Neural cell (in vitro differentiated cells): Measurements from ENCODE around the gene RYR1. TPM values are rescaled to one million over a fixed set of nuclear protein-coding genes. Genes with fewer than 3 reads are reported as not detected.
A peak's percentile ranks its signal among the peaks of the same experiment; 100 is the strongest.

Experiments used
- H2AFZ ChIP-seq: fragments of 200-600, 300-800 bp; sonication (generic), shearing (Covaris generic); 2 replicates; pipeline ENCODE4 v1.6.0; 2014; ENCODE audit warnings: low read depth, mild to moderate bottlenecking, antibody characterized with exemption, low read length, moderate library complexity
- H3F3A ChIP-seq: fragments of 200-600 bp; shearing (Covaris generic); 2 replicates; pipeline ENCODE4 v1.6.1; 2016; ENCODE audit warnings: mild to moderate bottlenecking, moderate library complexity, mixed read lengths, antibody characterized with exemption, low read length; ENCODE audit not compliant: insufficient read depth, poor library complexity, severe bottlenecking
- H3K27ac ChIP-seq: fragments of 200-600, 300-800 bp; sonication (generic), shearing (Covaris generic); 2 replicates; pipeline ENCODE4 v1.5.1; 2014; ENCODE audit warnings: mild to moderate bottlenecking, low read length, moderate library complexity
- H3K27me3 ChIP-seq: fragments of 300-800, 200-600 bp; sonication (generic), shearing (Covaris generic); 2 replicates; pipeline ENCODE4 v1.6.0; 2014; ENCODE audit warnings: mild to moderate bottlenecking, low read depth, low read length, moderate library complexity; ENCODE audit not compliant: insufficient read depth
- H3K36me3 ChIP-seq: fragments of 300-800, 200-600 bp; sonication (generic), shearing (Covaris generic); 2 replicates; pipeline ENCODE4 v1.5.1; 2014; ENCODE audit warnings: mild to moderate bottlenecking, antibody characterized with exemption, low read length, moderate library complexity; ENCODE audit not compliant: insufficient read depth
- H3K4me2 ChIP-seq: fragments of 300-800, 200-600 bp; sonication (generic), shearing (Covaris generic); 2 replicates; pipeline ENCODE4 v1.6.0; 2014; ENCODE audit warnings: mild to moderate bottlenecking, low read length
- H3K4me3 ChIP-seq: fragments of 300-800, 200-600 bp; sonication (generic), shearing (Covaris generic); 2 replicates; pipeline ENCODE4 v1.5.1; 2014; ENCODE audit warnings: mild to moderate bottlenecking, low read length, moderate library complexity
- H3K79me2 ChIP-seq: fragments of 200-600 bp; shearing (Covaris generic); replicated peaks from 2 replicates; pipeline ENCODE4 v1.6.0; 2014; ENCODE audit warnings: mild to moderate bottlenecking, low read length, moderate library complexity; ENCODE audit not compliant: insufficient read depth
- H3K9ac ChIP-seq: fragments of 300-800, 200-600 bp; sonication (generic), shearing (Covaris generic); 2 replicates; pipeline ENCODE4 v1.6.1; 2016; ENCODE audit warnings: mild to moderate bottlenecking, low read length, mixed read lengths
- H3K9me2 ChIP-seq: fragments of 200-600 bp; shearing (Covaris generic); 2 replicates; pipeline ENCODE4 v1.6.1; 2016; ENCODE audit warnings: mild to moderate bottlenecking, low read length, mixed read lengths; ENCODE audit not compliant: insufficient read depth
- H3K9me3 ChIP-seq: fragments of 200-600, 300-800 bp; sonication (generic), shearing (Covaris generic); 2 replicates; pipeline ENCODE4 v1.6.1; 2016; ENCODE audit warnings: mild to moderate bottlenecking, mixed run types, low read length, moderate library complexity, mixed read lengths
- H4K20me1 ChIP-seq: fragments of 200-600 bp; shearing (Covaris generic); 2 replicates; pipeline ENCODE4 v1.6.1; 2016; ENCODE audit warnings: mild to moderate bottlenecking, mixed run types; ENCODE audit not compliant: insufficient read depth
- EP300 ChIP-seq: fragments of 450-650 bp; conservative IDR thresholded peaks from 2 replicates; pipeline ENCODE4 v1.6.1; 2014; ENCODE audit warnings: antibody characterized with exemption, mild to moderate bottlenecking, moderate library complexity; ENCODE audit not compliant: poor library complexity, severe bottlenecking
- EZH2 ChIP-seq: fragments of 200-600, 300-800 bp; shearing (Covaris generic), sonication (generic); IDR thresholded peaks from 2 replicates; pipeline ENCODE4 v1.6.1; 2014; ENCODE audit warnings: antibody characterized with exemption, low read length, borderline replicate concordance, mild to moderate bottlenecking; ENCODE audit not compliant: insufficient read depth, poor library complexity, severe bottlenecking
- MXI1 ChIP-seq: fragments of 450-650 bp; conservative IDR thresholded peaks from 2 replicates; pipeline ENCODE4 v1.6.1; 2014; ENCODE audit warnings: antibody characterized with exemption, mild to moderate bottlenecking; ENCODE audit not compliant: poor library complexity, severe bottlenecking
- POLR2AphosphoS5 ChIP-seq: IDR thresholded peaks from 2 replicates; pipeline ENCODE4 v1.6.1; 2012
- RAD21 ChIP-seq: fragments of 450-650 bp; conservative IDR thresholded peaks from 2 replicates; pipeline ENCODE4 v1.6.1; 2014; ENCODE audit warnings: antibody characterized with exemption, mild to moderate bottlenecking, moderate library complexity
- REST ChIP-seq: IDR thresholded peaks from 2 replicates; pipeline ENCODE4 v1.6.1; 2012; ENCODE audit warnings: borderline replicate concordance
- SMC3 ChIP-seq: fragments of 450-650 bp; conservative IDR thresholded peaks from 2 replicates; pipeline ENCODE4 v1.6.1; 2014; ENCODE audit warnings: antibody characterized with exemption, mild to moderate bottlenecking, moderate library complexity; ENCODE audit not compliant: poor library complexity
- TAF1 ChIP-seq: IDR thresholded peaks from 2 replicates; pipeline ENCODE4 v1.6.1; 2012; ENCODE audit warnings: low read depth
- polyA plus RNA-seq: library from polyadenylated mRNA; depleted of rRNA; stranded (reverse); fragments of >200 nt; gene quantifications from 2 replicates; pipeline ENCODE4 v1.2.3, GENCODE V29; 2014
- TF ChIP-seq, protein P1 (sequence below): fragments of 450-650 bp; IDR thresholded peaks from 2 replicates; pipeline ENCODE4 v1.5.1; 2014; ENCODE audit warnings: antibody characterized with exemption, mild to moderate bottlenecking, moderate library complexity; ENCODE audit not compliant: poor library complexity, severe bottlenecking

RYR1 gene
- polyA plus RNA-seq, 1 donor from 2014 or later = 0.69 TPM

GRCh38 chr19:38389957-38390924 is 43.2 kb upstream of the RYR1 start:
- Histone ChIP-seq H3K79me2 (peaks cover 14% of the 10 kb centered on the region), H3K9ac (peak overlapping the region; percentile 100), H3K9me2 (no peaks in the 10 kb centered on the region), H3K27ac (peak overlapping the region; percentile 100), H3K36me3 (peaks cover 6% of the 10 kb centered on the region), H3K27me3 (no peaks in the 10 kb centered on the region), H3K9me3 (no peaks in the 10 kb centered on the region), H3K4me3 (peak overlapping the region; percentile 98), H2AFZ (no peak overlapping the region), H3K4me2 (peak overlapping the region; percentile 60), H3F3A (no peaks in the 10 kb centered on the region), H4K20me1 (no peaks in the 10 kb centered on the region)
- TF ChIP-seq RAD21 (no peak), MXI1 (no peak), POLR2AphosphoS5 (no peak)

DNA sequence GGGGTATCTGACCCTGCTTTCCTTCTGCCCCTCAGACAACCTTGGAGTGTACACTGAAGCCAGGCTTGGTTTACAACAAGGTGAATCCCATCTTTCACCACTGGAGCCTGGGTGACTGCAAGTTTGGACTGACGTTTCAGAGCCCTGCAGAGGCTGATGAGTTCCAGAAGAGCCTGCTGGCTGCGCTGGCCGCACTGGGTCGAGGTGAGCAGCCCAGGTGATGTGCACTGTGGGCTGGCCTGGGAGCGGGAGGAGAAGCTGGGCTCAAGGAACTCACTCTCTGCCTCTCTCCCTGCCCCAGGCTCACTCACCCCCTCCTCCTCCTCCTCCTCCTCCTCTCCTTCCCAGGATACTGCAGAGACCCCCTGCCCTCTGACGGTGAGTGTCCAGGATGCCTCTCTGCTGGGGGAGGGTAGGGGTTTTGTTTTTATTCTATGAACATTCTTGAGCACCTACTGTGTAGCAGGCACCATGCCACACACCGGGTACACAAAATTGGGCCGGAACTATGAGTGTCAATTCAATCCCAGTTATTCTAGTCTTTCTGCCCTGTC is 41.5 kb upstream of the RYR1 start:
- no peak for TF ChIP-seq RAD21
- Histone ChIP-seq H3K4me2 (no peak overlapping the region), H3K9me2 (no peaks in the 10 kb centered on the region), H3K27me3 (no peaks in the 10 kb centered on the region), H3K79me2 (peaks cover 14% of the 10 kb centered on the region), H3F3A (no peaks in the 10 kb centered on the region), H4K20me1 (no peaks in the 10 kb centered on the region), H3K27ac (no peak overlapping the region), H2AFZ (no peak overlapping the region), H3K4me3 (no peak overlapping the region), H3K9ac (no peak overlapping the region), H3K9me3 (no peaks in the 10 kb centered on the region), H3K36me3 (peaks cover 6% of the 10 kb centered on the region)

GRCh38 chr19:38392707-38393308 is 40.7 kb upstream of the RYR1 start:
- no peaks in the 10 kb centered on the region for H3K9me2 ChIP-seq
- peaks cover 14% of the 10 kb centered on the region for H3K79me2 ChIP-seq
- H3K27me3 ChIP-seq = no peaks in the 10 kb centered on the region
- no peak overlapping the region for H2AFZ ChIP-seq
- H3K9me3 ChIP-seq = no peaks in the 10 kb centered on the region
- no peaks in the 10 kb centered on the region for H4K20me1 ChIP-seq
- no peak overlapping the region for H3K9ac ChIP-seq
- no peak overlapping the region for H3K4me3 ChIP-seq
- no peaks in the 10 kb centered on the region for H3F3A ChIP-seq
- no peak overlapping the region for H3K27ac ChIP-seq
- no peak for TF ChIP-seq SMC3
- no peak for TF ChIP-seq EZH2
- peaks cover 6% of the 10 kb centered on the region for H3K36me3 ChIP-seq
- H3K4me2 ChIP-seq = no peak overlapping the region

DNA sequence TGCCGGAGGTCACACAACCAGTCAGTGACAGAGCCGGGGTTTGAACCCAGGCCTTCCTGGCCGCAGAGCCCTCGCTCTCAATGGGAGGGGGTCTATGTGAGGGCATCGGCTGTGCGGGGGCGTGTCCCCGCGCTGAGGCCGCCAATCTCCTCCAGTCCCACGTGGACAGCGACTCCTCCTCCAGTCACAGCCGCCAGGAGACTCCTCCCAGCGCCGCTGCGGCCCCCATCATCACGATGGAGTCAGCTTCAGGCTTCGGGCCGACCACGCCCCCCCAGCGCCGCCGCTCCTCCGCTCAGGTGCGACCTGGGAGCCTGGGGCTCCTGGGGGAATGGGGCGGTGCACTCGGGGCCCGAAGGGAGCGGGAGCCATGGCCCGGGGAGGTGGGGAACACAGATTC is 39.0 kb upstream of the RYR1 start:
- Histone ChIP-seq H3K9me2 (no peaks in the 10 kb centered on the region), H3K4me3 (no peak overlapping the region), H3K9me3 (no peaks in the 10 kb centered on the region), H3K27ac (no peak overlapping the region), H3K36me3 (peaks cover 6% of the 10 kb centered on the region), H2AFZ (no peak overlapping the region), H3F3A (no peaks in the 10 kb centered on the region), H4K20me1 (no peaks in the 10 kb centered on the region), H3K79me2 (peaks cover 7% of the 10 kb centered on the region), H3K4me2 (no peak overlapping the region), H3K9ac (no peak overlapping the region), H3K27me3 (no peaks in the 10 kb centered on the region)
- TF ChIP-seq POLR2AphosphoS5 (no peak), RAD21 (no peak), EP300 (no peak), EZH2 (no peak), SMC3 (no peak), MXI1 (no peak), REST (no peak), TAF1 (no peak)
- TF ChIP-seq, protein P1, sequence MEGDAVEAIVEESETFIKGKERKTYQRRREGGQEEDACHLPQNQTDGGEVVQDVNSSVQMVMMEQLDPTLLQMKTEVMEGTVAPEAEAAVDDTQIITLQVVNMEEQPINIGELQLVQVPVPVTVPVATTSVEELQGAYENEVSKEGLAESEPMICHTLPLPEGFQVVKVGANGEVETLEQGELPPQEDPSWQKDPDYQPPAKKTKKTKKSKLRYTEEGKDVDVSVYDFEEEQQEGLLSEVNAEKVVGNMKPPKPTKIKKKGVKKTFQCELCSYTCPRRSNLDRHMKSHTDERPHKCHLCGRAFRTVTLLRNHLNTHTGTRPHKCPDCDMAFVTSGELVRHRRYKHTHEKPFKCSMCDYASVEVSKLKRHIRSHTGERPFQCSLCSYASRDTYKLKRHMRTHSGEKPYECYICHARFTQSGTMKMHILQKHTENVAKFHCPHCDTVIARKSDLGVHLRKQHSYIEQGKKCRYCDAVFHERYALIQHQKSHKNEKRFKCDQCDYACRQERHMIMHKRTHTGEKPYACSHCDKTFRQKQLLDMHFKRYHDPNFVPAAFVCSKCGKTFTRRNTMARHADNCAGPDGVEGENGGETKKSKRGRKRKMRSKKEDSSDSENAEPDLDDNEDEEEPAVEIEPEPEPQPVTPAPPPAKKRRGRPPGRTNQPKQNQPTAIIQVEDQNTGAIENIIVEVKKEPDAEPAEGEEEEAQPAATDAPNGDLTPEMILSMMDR = no peak
